Measurements from ENCODE around the gene NWD2.
"Not testable (repeated sequence)": the region's sequence is repeated elsewhere in the genome, so short reads cannot be mapped to it uniquely, and the experiment has no call there.

The NWD2 gene

GRCh38 chr4:37244583-37245390, at the start of gene NWD2:
NWD2 (plus strand) TSS chr4:37244743; CDS start chr4:37245068, 325 bp downstream.
- no peak for DNase-seq (ENCODE audit: extremely low read depth in 1 of 2, low read depth in 1 of 2)

- no peak for DNase-seq (ENCODE audit: extremely low read depth in 1 of 2, low read depth in 1 of 2)
Observed at GRCh38 chr4:37197899-37198298, 46.6 kb upstream of the NWD2 start.

GRCh38 chr4:37204740-37205139, 39.8 kb upstream of the NWD2 start:
- not testable (repeated sequence) for DNase-seq (ENCODE audit: extremely low read depth in 1 of 2, low read depth in 1 of 2)

- DNase-seq (ENCODE audit: extremely low read depth in 1 of 2, low read depth in 1 of 2): no peak
Observed at GRCh38 chr4:37216209-37216608, 28.3 kb upstream of the NWD2 start.

GRCh38 chr4:37219242-37219641, 25.3 kb upstream of the NWD2 start:
- DNase-seq (ENCODE audit: extremely low read depth in 1 of 2, low read depth in 1 of 2): no peak

GRCh38 chr4:37219990-37220389, 24.6 kb upstream of the NWD2 start:
- DNase-seq (ENCODE audit: extremely low read depth in 1 of 2, low read depth in 1 of 2): no peak

- DNase-seq (ENCODE audit: extremely low read depth in 1 of 2, low read depth in 1 of 2): no peak
Observed at GRCh38 chr4:37220685-37221084, 23.9 kb upstream of the NWD2 start.

GRCh38 chr4:37223732-37224131, 20.8 kb upstream of the NWD2 start:
- DNase-seq (ENCODE audit: extremely low read depth in 1 of 2, low read depth in 1 of 2): no peak

GRCh38 chr4:37224854-37225253, 19.7 kb upstream of the NWD2 start:
- no peak for DNase-seq (ENCODE audit: extremely low read depth in 1 of 2, low read depth in 1 of 2)

GRCh38 chr4:37225778-37226177, 18.8 kb upstream of the NWD2 start:
- DNase-seq (ENCODE audit: extremely low read depth in 1 of 2, low read depth in 1 of 2): no peak

- DNase-seq (ENCODE audit: extremely low read depth in 1 of 2, low read depth in 1 of 2): no peak
Observed at GRCh38 chr4:37232315-37232714, 12.2 kb upstream of the NWD2 start.

- DNase-seq (ENCODE audit: extremely low read depth in 1 of 2, low read depth in 1 of 2): no peak
Observed at GRCh38 chr4:37236165-37236564, 8.4 kb upstream of the NWD2 start.

GRCh38 chr4:37241647-37242046, 2.9 kb upstream of the NWD2 start:
- DNase-seq (ENCODE audit: extremely low read depth in 1 of 2, low read depth in 1 of 2): no peak

GRCh38 chr4:37243051-37243450, 1.5 kb upstream of the NWD2 start:
- DNase-seq (ENCODE audit: extremely low read depth in 1 of 2, low read depth in 1 of 2): no peak

GRCh38 chr4:37243722-37244582, 591 bp upstream of the NWD2 start:
- DNase-seq (ENCODE audit: extremely low read depth in 1 of 2, low read depth in 1 of 2): no peak

- DNase-seq (ENCODE audit: extremely low read depth in 1 of 2, low read depth in 1 of 2): no peak
Observed at GRCh38 chr4:37245391-37245954, 930 bp downstream of the NWD2 start.

GRCh38 chr4:37246891-37247290, 2.3 kb downstream of the NWD2 start:
- DNase-seq (ENCODE audit: extremely low read depth in 1 of 2, low read depth in 1 of 2): no peak

GRCh38 chr4:37258221-37258620, 13.7 kb downstream of the NWD2 start:
- DNase-seq (ENCODE audit: extremely low read depth in 1 of 2, low read depth in 1 of 2): no peak

GRCh38 chr4:37268319-37268718, 23.8 kb downstream of the NWD2 start:
- no peak for DNase-seq (ENCODE audit: extremely low read depth in 1 of 2, low read depth in 1 of 2)

- no peak for DNase-seq (ENCODE audit: extremely low read depth in 1 of 2, low read depth in 1 of 2)
Observed at GRCh38 chr4:37279121-37279520, 34.6 kb downstream of the NWD2 start.

GRCh38 chr4:37279894-37280592, 35.5 kb downstream of the NWD2 start:
- DNase-seq (ENCODE audit: extremely low read depth in 1 of 2, low read depth in 1 of 2): no peak

Data from activated CD8-positive, alpha-beta memory T cell treated with anti-CD3 and anti-CD28 coated beads for 1 hour (primary cell).